ENCODE measurements around the gene AP4S1.

DNA sequence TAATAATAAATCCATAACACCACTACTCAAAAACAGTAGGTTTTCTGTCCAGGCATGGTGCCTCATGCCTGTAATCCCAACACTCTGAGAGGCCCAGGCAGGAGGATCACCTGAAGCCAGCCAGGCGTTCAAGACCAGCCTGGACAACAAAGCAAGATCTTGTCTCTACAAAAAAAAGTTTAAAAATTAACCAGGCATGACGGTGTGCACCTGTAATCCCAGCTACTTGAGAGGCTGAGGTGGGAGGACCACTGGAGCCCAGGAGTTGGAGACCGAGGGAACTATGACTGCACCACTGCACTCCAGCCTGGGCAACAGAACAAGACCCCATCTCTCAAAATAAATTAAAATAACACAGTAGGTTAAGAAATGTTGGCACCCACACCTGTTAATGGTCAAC is 44.5 kb upstream of the AP4S1 start:
- TF ChIP-seq, protein P1, sequence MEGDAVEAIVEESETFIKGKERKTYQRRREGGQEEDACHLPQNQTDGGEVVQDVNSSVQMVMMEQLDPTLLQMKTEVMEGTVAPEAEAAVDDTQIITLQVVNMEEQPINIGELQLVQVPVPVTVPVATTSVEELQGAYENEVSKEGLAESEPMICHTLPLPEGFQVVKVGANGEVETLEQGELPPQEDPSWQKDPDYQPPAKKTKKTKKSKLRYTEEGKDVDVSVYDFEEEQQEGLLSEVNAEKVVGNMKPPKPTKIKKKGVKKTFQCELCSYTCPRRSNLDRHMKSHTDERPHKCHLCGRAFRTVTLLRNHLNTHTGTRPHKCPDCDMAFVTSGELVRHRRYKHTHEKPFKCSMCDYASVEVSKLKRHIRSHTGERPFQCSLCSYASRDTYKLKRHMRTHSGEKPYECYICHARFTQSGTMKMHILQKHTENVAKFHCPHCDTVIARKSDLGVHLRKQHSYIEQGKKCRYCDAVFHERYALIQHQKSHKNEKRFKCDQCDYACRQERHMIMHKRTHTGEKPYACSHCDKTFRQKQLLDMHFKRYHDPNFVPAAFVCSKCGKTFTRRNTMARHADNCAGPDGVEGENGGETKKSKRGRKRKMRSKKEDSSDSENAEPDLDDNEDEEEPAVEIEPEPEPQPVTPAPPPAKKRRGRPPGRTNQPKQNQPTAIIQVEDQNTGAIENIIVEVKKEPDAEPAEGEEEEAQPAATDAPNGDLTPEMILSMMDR (IDR thresholded peaks at IDR 0.05; ENCODE audit: low read depth, low read length, poor library complexity, severe bottlenecking): no peak
- TF ChIP-seq EZH2phosphoT487 (IDR thresholded peaks at IDR 0.05; ENCODE audit: borderline replicate concordance, low read length): no peak
